H1 (cell line): Measurements from ENCODE around the gene BTBD16. TPM values are rescaled to one million over a fixed set of nuclear protein-coding genes. Genes with fewer than 3 reads are reported as not detected.

Experiments
- CTCF ChIA-PET: fragments of 300-600 bp; sonication (Branson Sonifier 250); formaldehyde crosslinking; loops from one replicate; lab custom pipeline; 2021; ENCODE audit not compliant: partially characterized antibody; lab: Charles Lee
- POLR2A ChIA-PET: fragments of 300-600 bp; sonication (Branson Sonifier 250); formaldehyde crosslinking; loops from one replicate; lab custom pipeline; 2021; ENCODE audit warnings: inconsistent platforms; ENCODE audit not compliant: partially characterized antibody; lab: Charles Lee
- DNase-seq, 2 experiments: peaks; one replicate each; pipeline versions ENCODE4 v3.0.0 to v3.0.0-alpha.2; 2010 to 2022; ENCODE audit warnings: low spot score in 2 of 2, low read depth in 1 of 2, mixed read lengths in 1 of 2
- FAIRE-seq: peaks from 2 replicates; lab custom pipeline; 2011; peaks lifted over from hg19 to GRCh38; lab: Jason Lieb, UNC
- H2AFZ ChIP-seq: 2 replicates; pipeline ENCODE4 v1.8.1; 2012; ENCODE audit warnings: low read length, inconsistent platforms
- H2AK5ac ChIP-seq: 2 replicates; pipeline ENCODE4 v1.6.1; 2013; ENCODE audit warnings: low read depth, low read length
- H2BK120ac ChIP-seq: replicated peaks from 2 replicates; pipeline ENCODE3; 2013; ENCODE audit warnings: low read depth, low read length, inconsistent platforms
- H2BK12ac ChIP-seq: 2 replicates; pipeline ENCODE4 v1.6.1; 2013; ENCODE audit warnings: low read depth, low read length
- H2BK15ac ChIP-seq: 2 replicates; pipeline ENCODE4 v1.6.1; 2013; ENCODE audit warnings: low read length
- H2BK20ac ChIP-seq: 2 replicates; pipeline ENCODE4 v1.6.1; 2013; ENCODE audit warnings: low read length
- H2BK5ac ChIP-seq: 2 replicates; pipeline ENCODE4 v1.6.1; 2013; ENCODE audit warnings: low read depth, low read length
- H3K14ac ChIP-seq: 2 replicates; pipeline ENCODE4 v1.6.1; 2013; ENCODE audit warnings: inconsistent platforms; ENCODE audit not compliant: insufficient read length
- H3K18ac ChIP-seq: 2 replicates; pipeline ENCODE4 v1.6.1; 2013; ENCODE audit warnings: low read length; ENCODE audit errors: extremely low read depth
- H3K23ac ChIP-seq: 2 replicates; pipeline ENCODE4 v1.6.1; 2013; ENCODE audit warnings: inconsistent platforms; ENCODE audit not compliant: insufficient read length
- H3K23me2 ChIP-seq: 2 replicates; pipeline ENCODE4 v1.6.1; 2013; ENCODE audit warnings: low read depth, low read length
- H3K27ac ChIP-seq: 2 replicates; pipeline ENCODE4 v1.6.1; 2011; ENCODE audit warnings: low read depth, low read length, inconsistent platforms
- H3K27me3 ChIP-seq, 4 experiments: replicated peaks in 1 of 4; 1 replicate in 1 of 4; 2 replicates in 3 of 4; pipeline versions ENCODE4 v1.6.1 to v1.8.1; 2011 to 2013; ENCODE audit warnings: low read length in 3 of 4, mild to moderate bottlenecking in 3 of 4, inconsistent platforms in 2 of 4, mixed read lengths in 2 of 4, moderate library complexity in 1 of 4; ENCODE audit not compliant: control insufficient read depth in 3 of 4, insufficient read depth in 3 of 4; ENCODE audit errors: extremely low read depth in 1 of 4
- H3K36me3 ChIP-seq, 4 experiments: 2 replicates each; pipeline versions ENCODE4 v1.6.1 to v1.8.1; 2011 to 2013; ENCODE audit warnings: mild to moderate bottlenecking in 4 of 4, low read length in 3 of 4, moderate library complexity in 2 of 4, control low read depth in 1 of 4, inconsistent platforms in 1 of 4; ENCODE audit not compliant: insufficient read depth in 4 of 4, control insufficient read depth in 2 of 4
- H3K4ac ChIP-seq: replicated peaks from 2 replicates; pipeline ENCODE3; 2013; ENCODE audit warnings: low read length, low read depth, mixed read lengths, inconsistent platforms; ENCODE audit not compliant: insufficient read length
- H3K4me1 ChIP-seq, 4 experiments: replicated peaks in 1 of 4; 1 replicate in 1 of 4; 2 replicates in 3 of 4; pipeline versions ENCODE4 v1.6.1 to v1.8.1; 2011 to 2013; ENCODE audit warnings: low read length in 3 of 4, inconsistent platforms in 2 of 4, mixed read lengths in 1 of 4; ENCODE audit not compliant: insufficient read depth in 4 of 4, control insufficient read depth in 3 of 4
- H3K4me2 ChIP-seq, 2 experiments: 2 replicates each; pipeline versions ENCODE4 v1.6.1 to v1.8.1; 2011 to 2013; ENCODE audit warnings: low read depth in 2 of 2, low read length in 2 of 2, control low read depth in 1 of 2, inconsistent platforms in 1 of 2, mild to moderate bottlenecking in 1 of 2; ENCODE audit not compliant: insufficient read depth in 1 of 2
- H3K4me3 ChIP-seq, 4 experiments: fragments of 200-600, 300-600 bp in 1 of 4; sonication (generic), shearing (Covaris generic), sonication (Bioruptor Twin) in 1 of 4; 2 replicates each; pipeline versions ENCODE4 v1.5.1 to v1.8.1; 2011 to 2016; ENCODE audit warnings: low read length in 4 of 4, low read depth in 3 of 4, control low read depth in 2 of 4, inconsistent platforms in 2 of 4, mild to moderate bottlenecking in 2 of 4, mixed read lengths in 1 of 4, moderate library complexity in 1 of 4; ENCODE audit not compliant: insufficient read depth in 2 of 4; ENCODE audit errors: extremely low read depth in 1 of 4
- H3K56ac ChIP-seq: replicated peaks from 2 replicates; pipeline ENCODE3; 2013; ENCODE audit warnings: low read depth, mild to moderate bottlenecking, mixed read lengths, low read length, inconsistent platforms; ENCODE audit not compliant: insufficient read length
- H3K79me1 ChIP-seq: 2 replicates; pipeline ENCODE4 v1.6.1; 2013; ENCODE audit warnings: low read depth, low read length, control low read depth
- H3K79me2 ChIP-seq, 2 experiments: 2 replicates each; pipeline versions ENCODE4 v1.6.1 to v1.8.1; 2012 to 2013; ENCODE audit warnings: low read length in 2 of 2, mild to moderate bottlenecking in 2 of 2, inconsistent platforms in 1 of 2; ENCODE audit not compliant: insufficient read depth in 2 of 2, control insufficient read depth in 1 of 2
- H3K9ac ChIP-seq, 4 experiments: replicated peaks in 1 of 4; 1 replicate in 1 of 4; 2 replicates in 3 of 4; pipeline versions ENCODE4 v1.6.1 to v1.8.1; 2011 to 2013; ENCODE audit warnings: low read depth in 3 of 4, low read length in 3 of 4, control low read depth in 2 of 4, mild to moderate bottlenecking in 2 of 4, moderate library complexity in 2 of 4, inconsistent platforms in 1 of 4; ENCODE audit errors: extremely low read depth in 1 of 4
- H3K9me3 ChIP-seq, 2 experiments: 2 replicates each; pipeline versions ENCODE4 v1.6.1 to v1.8.1; 2012 to 2013; ENCODE audit warnings: mild to moderate bottlenecking in 2 of 2, moderate library complexity in 2 of 2, control low read depth in 1 of 2, inconsistent platforms in 1 of 2, low read depth in 1 of 2, low read length in 1 of 2, mixed read lengths in 1 of 2; ENCODE audit not compliant: insufficient read depth in 2 of 2
- H4K20me1 ChIP-seq, 2 experiments: replicated peaks in 1 of 2; 2 replicates each; pipeline versions ENCODE3 to v1.8.1; 2011 to 2013; ENCODE audit warnings: inconsistent platforms in 2 of 2, low read length in 2 of 2, mild to moderate bottlenecking in 1 of 2; ENCODE audit not compliant: insufficient read depth in 2 of 2, control insufficient read depth in 1 of 2
- H4K5ac ChIP-seq: 2 replicates; pipeline ENCODE4 v1.6.1; 2013; ENCODE audit warnings: low read length, low read depth, mixed read lengths, inconsistent platforms; ENCODE audit not compliant: insufficient read length
- H4K8ac ChIP-seq: 2 replicates; pipeline ENCODE4 v1.8.0; 2013; ENCODE audit warnings: mild to moderate bottlenecking, moderate library complexity, low read length, inconsistent platforms; ENCODE audit not compliant: insufficient read depth; ENCODE audit errors: extremely low read depth
- H4K91ac ChIP-seq: replicated peaks from 2 replicates; pipeline ENCODE3; 2013; ENCODE audit warnings: low read length, mixed read lengths, inconsistent platforms; ENCODE audit not compliant: insufficient read length
- CHD1 ChIP-seq: IDR thresholded peaks from 2 replicates; pipeline ENCODE4 v1.6.1; 2012; ENCODE audit warnings: low read depth, low read length, improper control_type of control experiment
- CHD2 ChIP-seq: IDR thresholded peaks from 2 replicates; pipeline ENCODE4 v1.6.1; 2012; ENCODE audit warnings: low read length, improper control_type of control experiment
- CTBP2 ChIP-seq: IDR thresholded peaks from 2 replicates; pipeline ENCODE4 v1.7.0; 2011; ENCODE audit warnings: borderline replicate concordance, mild to moderate bottlenecking, moderate library complexity, mixed read lengths, low read length; ENCODE audit not compliant: insufficient read depth, insufficient read length
- HDAC6 ChIP-seq: IDR thresholded peaks from one replicate; pipeline ENCODE4 v1.7.1; 2012; ENCODE audit warnings: low read depth, mild to moderate bottlenecking, inconsistent platforms, low read length, moderate library complexity
- NANOG ChIP-seq: IDR thresholded peaks from 2 replicates; pipeline ENCODE4 v1.6.1; 2011; ENCODE audit warnings: low read length, low read depth, mild to moderate bottlenecking, inconsistent platforms; ENCODE audit not compliant: insufficient read depth, poor library complexity, severe bottlenecking
- RNF2 ChIP-seq: fragments of 200-900, 300-1000 bp; sonication (generic); IDR thresholded peaks from 2 replicates; pipeline ENCODE4 v1.7.1; 2016; ENCODE audit warnings: borderline replicate concordance, low read depth, mild to moderate bottlenecking, antibody characterized with exemption, low read length; ENCODE audit not compliant: poor library complexity, severe bottlenecking; ENCODE audit errors: missing control alignments
- RXRA ChIP-seq: IDR thresholded peaks from 2 replicates; pipeline ENCODE4 v1.6.1; 2011; ENCODE audit warnings: low read depth, mild to moderate bottlenecking, low read length, moderate library complexity; ENCODE audit not compliant: insufficient read depth
- SIX5 ChIP-seq: IDR thresholded peaks from 2 replicates; pipeline ENCODE4 v1.6.1; 2011; ENCODE audit warnings: mild to moderate bottlenecking, low read depth, low read length
- TAF7 ChIP-seq: optimal IDR thresholded peaks from 2 replicates; pipeline ENCODE3; 2011; ENCODE audit warnings: low read depth, mild to moderate bottlenecking, inconsistent platforms, low read length, moderate library complexity, borderline replicate concordance
- USF2 ChIP-seq: IDR thresholded peaks from 2 replicates; pipeline ENCODE4 v1.6.1; 2011; ENCODE audit warnings: low read length, improper control_type of control experiment
- WGBS, 2 experiments: shearing (Covaris generic) in 1 of 2; methylation state at CpG; one replicate each; pipeline versions ENCODE4 v1.1.6 to v1.1.7; 2013 to 2015; ENCODE audit warnings: low lambda C conversion rate in 2 of 2, mixed read lengths in 2 of 2, inconsistent platforms in 1 of 2, low coverage in 1 of 2, missing lambda C conversion rate in 1 of 2; ENCODE audit not compliant: insufficient replicate concordance in 2 of 2, insufficient coverage in 1 of 2, insufficient read length in 1 of 2; ENCODE audit errors: extremely low coverage in 1 of 2, missing lambda C conversion rate in 1 of 2; 5-methylcytosine and 5-hydroxymethylcytosine counted together
- polyA plus RNA-seq, 7 experiments: library from polyadenylated mRNA; depleted of rRNA in 3 of 7; stranded (reverse) in 5 of 7; unstranded in 2 of 7; fragments of >200 nt in 5 of 7; fragments of 200-250 nt in 2 of 7; gene quantifications; 1 replicate in 5 of 7; 2 replicates in 1 of 7; 4 replicates in 1 of 7; pipeline versions ENCODE4 v1.2.1 to v1.2.3, GENCODE V29; 2011 to 2013; ENCODE audit warnings: missing spikeins in 2 of 7, mixed read lengths in 2 of 7
- total RNA-seq: library from RNA; stranded (reverse); fragmentation: NEBNext Ultra II Directional; extraction: Animal tissue kit (Norgen Biotek cat#: 25700); gene quantifications from 2 replicates; pipeline ENCODE4 v1.2.1, GENCODE V29; 2021

Gene BTBD16
- total and polyA plus RNA-seq, 2 of the 8 experiments (the other 6 are each of a cell fraction or from before 2014, with no cell fraction given) = 0.05 TPM; not detected in 1

GRCh38 chr10:122293156-122293960 is 22.3 kb downstream of the BTBD16 start:
- Histone ChIP-seq H3K4me1 (peaks cover 0 to 1% (median 0%) of the 10 kb centered on the region in 4 experiments; a peak in 4 of 7 replicates), H3K4me2 (no peak overlapping the region), H3K27me3 (no peaks in the 10 kb centered on the region), H2AFZ (no peak overlapping the region), H2BK12ac (no peak overlapping the region), H2BK120ac (no peak overlapping the region), H4K8ac (no peak overlapping the region), H3K9ac (no peak overlapping the region), H4K20me1 (no peaks in the 10 kb centered on the region), H3K4me3 (no peak overlapping the region), H3K79me2 (no peaks in the 10 kb centered on the region), H2AK5ac (no peak overlapping the region), H3K9me3 (no peaks in the 10 kb centered on the region), H2BK5ac (no peak overlapping the region), H4K5ac (no peak overlapping the region), H3K23me2 (no peaks in the 10 kb centered on the region), H2BK15ac (no peak overlapping the region), H3K27ac (no peak overlapping the region), H3K18ac (no peak overlapping the region), H3K4ac (no peak overlapping the region), H3K23ac (no peak overlapping the region), H4K91ac (no peak overlapping the region), H2BK20ac (no peak overlapping the region), H3K79me1 (no peaks in the 10 kb centered on the region), H3K56ac (no peak overlapping the region), H3K36me3 (no peaks in the 10 kb centered on the region), H3K14ac (no peak overlapping the region)
- 90% methylated on average over 10 of the region's 10 CpGs; no CpG with 5 or more reads in 1 of the 2 experiments for WGBS, 2 experiments
- DNase-seq (no peak), FAIRE-seq (no peak)
- ChIA-PET CTCF (interaction anchor here (1.0 to 3.2 kb wide), 8 partner anchors 9 to 142 kb away, joined by 3 to 19 read pairs (median 6); partner anchors contain the start of gene BTBD16), POLR2A (interaction anchor here (1.0 kb wide), 1 partner anchor 10 kb away, joined by 3 read pairs; no protein-coding TSS in a partner anchor)
- TF ChIP-seq TAF7 (no peak), SIX5 (no peak), CHD1 (no peak), CTBP2 (no peak), RNF2 (no peak), HDAC6 (no peak), USF2 (no peak), RXRA (no peak), CHD2 (no peak), NANOG (no peak)
